Pancreas (tissue), 10 donors: ENCODE data around the gene WASF1. TPM values are rescaled to one million over a fixed set of nuclear protein-coding genes. Genes with fewer than 3 reads are reported as not detected.
A peak's percentile ranks its signal among the peaks of the same experiment; 100 is the strongest.

Source experiments
- ATAC-seq, 4 donors: fragments of 200-7000 bp; cut with Tn5 transposase; one replicate each; pipeline versions ENCODE4 v1.8.0 to v1.9.1; 2020; ENCODE audit warnings: mild to moderate bottlenecking in 4 of 4, moderate library complexity in 4 of 4
- DNase-seq, 6 donors: peaks; one replicate each; pipeline ENCODE4 v3.0.0-alpha.2; 2020
- FAIRE-seq: peaks from 2 replicates; lab custom pipeline; 2012; peaks lifted over from hg19 to GRCh38; lab: Jason Lieb, UNC
- H3K27ac ChIP-seq, 4 donors: fragments of 200-600 bp; sonication (generic); 1 replicate in 3 of 4; 2 replicates in 1 of 4; pipeline versions ENCODE4 v1.5.0 to v1.8.0; 2020
- H3K27me3 ChIP-seq, 4 donors: fragments of 200-600 bp; one replicate each; pipeline ENCODE4 v1.8.0; 2021
- H3K36me3 ChIP-seq, 3 donors: fragments of 200-600 bp; sonication (generic) in 1 of 3; one replicate each; pipeline versions ENCODE4 v1.5.0 to v1.8.0; 2020 to 2021
- H3K4me1 ChIP-seq, 3 donors: fragments of 200-600 bp; one replicate each; pipeline ENCODE4 v1.8.0; 2021
- H3K4me3 ChIP-seq, 4 donors: fragments of 200-600 bp; sonication (generic) in 2 of 4; one replicate each; pipeline versions ENCODE4 v1.5.0 to v1.8.0; 2020 to 2021
- H3K9me3 ChIP-seq, 4 donors: fragments of 200-600 bp; one replicate each; pipeline ENCODE4 v1.8.0; 2021
- CTCF ChIP-seq, 4 donors: fragments of 200-600 bp; sonication (generic) in 3 of 4; IDR thresholded peaks; one replicate each; pipeline versions ENCODE4 v1.5.0 to v1.8.0; 2021; ENCODE audit warnings: antibody characterized with exemption in 4 of 4
- WGBS, 2 donors: extraction: QIAGEN DNeasy Blood & Tissue Kit; methylation state at CpG; one replicate each; pipeline ENCODE4 v1.1.7; 2013; 5-methylcytosine and 5-hydroxymethylcytosine counted together
- intact Hi-C, 3 donors: fragments of 100-400 bp; cut with DNase I; formaldehyde crosslinking; loops; one replicate each; pipeline versions ENCODE4 v1.11.1 to v1.14.2; 2022
- polyA plus RNA-seq, 2 donors: library from polyadenylated mRNA; stranded (reverse); fragments of 200-250 nt; gene quantifications; one replicate each; pipeline ENCODE4 v1.2.3, GENCODE V29; 2013
- total RNA-seq, 6 donors: library from RNA; stranded (reverse); fragmentation: NEBNext Ultra II Directional in 4 of 6; extraction: Animal tissue kit (Norgen Biotek cat#: 25700) in 4 of 6; gene quantifications; one replicate each; pipeline versions ENCODE4 v1.2.1 to v1.2.4, GENCODE V29; 2021 to 2023
- donor health status: healthy with polysubstance abuse.
- donor health status: DM: no; HTN: no; CAD: no; lungs with moderate emphysema.
- donor health status: DM: no; HTN: no; CAD: no.
- donor health status: control.
- donor health status: control.
- donor health status: Bipolar disorder and iron deficiency.
- donor health status: DM: yes; HTN: yes; CAD: no.
- donor health status: DM: no; HTN: no; CAD: no.
- donor health status: DM: no; HTN: no; CAD: no.
- donor health status: DM: yes; HTN: yes; CAD: no.

Gene WASF1
- total and polyA plus RNA-seq, 8 donors, result 1.2 to 5.7 (median 3.2) TPM

- Histone ChIP-seq H3K4me1 (peaks cover 8 to 36% (median 15%) of the 10 kb centered on the region in 3 donors), H3K27me3 (no peaks in the 10 kb centered on the region), H3K4me3 (no peak overlapping the region), H3K9me3 (no peaks in the 10 kb centered on the region), H3K27ac (no peak overlapping the region), H3K36me3 (no peaks in the 10 kb centered on the region)
- FAIRE-seq (no peak), DNase-seq (no peak), ATAC-seq (no peak)
- TF ChIP-seq CTCF (IDR thresholded peaks at IDR 0.05), result no peak
- intact Hi-C loops, result no loop called here
- 93 to 95% methylated on average over 3 of the region's 3 CpGs for WGBS, 2 donors
These were observed 6.4 kb upstream of the WASF1 start for GRCh38 chr6:110185879-110186278.

GRCh38 chr6:110183292-110183885 is 3.9 kb upstream of the WASF1 start:
- no peak for ATAC-seq
- no peak for FAIRE-seq
- Histone ChIP-seq H3K4me1 (peaks cover 8 to 37% (median 15%) of the 10 kb centered on the region in 3 donors), H3K9me3 (no peaks in the 10 kb centered on the region), H3K36me3 (no peaks in the 10 kb centered on the region), H3K27me3 (no peaks in the 10 kb centered on the region), H3K4me3 (no peak overlapping the region), H3K27ac (no peak overlapping the region)
- WGBS, 2 donors, result 55 to 56% methylated on average over 5 of the region's 5 CpGs
- no peak for DNase-seq
- TF ChIP-seq CTCF (IDR thresholded peaks at IDR 0.05), result no peak
- intact Hi-C loops, result loop anchor here in 1 of 3 donors (5.0 kb wide), 1 partner anchor 209 kb away; no protein-coding TSS in a partner anchor

- TF ChIP-seq CTCF (IDR thresholded peaks at IDR 0.05), result no peak
- FAIRE-seq, result no peak
- intact Hi-C loops, result loop anchor here in 1 of 3 donors (5.0 kb wide), 1 partner anchor 211 kb away; no protein-coding TSS in a partner anchor
- Histone ChIP-seq H3K9me3 (no peaks in the 10 kb centered on the region), H3K4me3 (peak overlapping the region; percentile 55 to 86 (median 80)), H3K27me3 (no peaks in the 10 kb centered on the region), H3K27ac (no peak overlapping the region), H3K36me3 (no peaks in the 10 kb centered on the region), H3K4me1 (peaks cover 8 to 36% (median 15%) of the 10 kb centered on the region in 3 donors)
- no peak for DNase-seq
- no peak for ATAC-seq
- WGBS, 2 donors, result 49 to 53% methylated on average over 6 of the region's 6 CpGs
These were observed 1.9 kb upstream of the WASF1 start for GRCh38 chr6:110181131-110182030.

- intact Hi-C loops, result loop anchor here in 1 of 3 donors (5.0 kb wide), 1 partner anchor 212 kb away; no protein-coding TSS in a partner anchor
- no peaks in the 10 kb centered on the region for H3K27me3 ChIP-seq
- peak within 1 kb of the TSS; percentile 55 to 86 (median 80) for H3K4me3 ChIP-seq
- H3K4me1 ChIP-seq, result peaks cover 8 to 33% (median 15%) of the 10 kb centered on the region in 3 donors
- peak within 1 kb of the TSS; percentile 64 to 78 (median 72) for H3K27ac ChIP-seq
- H3K9me3 ChIP-seq, result no peaks in the 10 kb centered on the region
- peak; percentile 62 to 71 (median 68) for ATAC-seq
- DNase-seq, result peak; percentile 54 to 80 (median 66)
- no peaks in the 10 kb centered on the region for H3K36me3 ChIP-seq
- WGBS, 2 donors, result 0 to 1% methylated on average over 28 of the region's 28 CpGs
- no peak for TF ChIP-seq CTCF (IDR thresholded peaks at IDR 0.05)
- no peak for FAIRE-seq
These were observed 948 bp upstream of the WASF1 start, which contains the start of gene CDC40 for GRCh38 chr6:110180228-110181008. CDC40 (plus strand) TSS chr6:110180427; CDS start chr6:110180445, 18 bp downstream.
